WERI-Rb-1 (cell line): ENCODE measurements around the gene KRT8.
A peak's percentile ranks its signal among the peaks of the same experiment; 100 is the strongest.
"Not testable (repeated sequence)": the region's sequence is repeated elsewhere in the genome, so short reads cannot be mapped to it uniquely, and the experiment has no call there.

ENCODE experiments used
- DNase-seq: peaks from one replicate; pipeline ENCODE4 v3.0.0-alpha.2; 2020
- H3K27ac ChIP-seq: fragments of 250-450 bp; sonication (Bioruptor Pico); 2 replicates; pipeline ENCODE4 v1.5.1; 2020; ENCODE audit warnings: mild to moderate bottlenecking, moderate library complexity
- H3K27me3 ChIP-seq: fragments of 250-450 bp; sonication (Bioruptor Pico); 2 replicates; pipeline ENCODE4 v1.5.1; 2021; ENCODE audit warnings: mild to moderate bottlenecking, low read depth, moderate library complexity; ENCODE audit not compliant: insufficient read depth, severe bottlenecking
- H3K36me3 ChIP-seq: fragments of 250-450 bp; sonication (Bioruptor Pico); 2 replicates; pipeline ENCODE4 v1.5.1; 2020; ENCODE audit warnings: mild to moderate bottlenecking, moderate library complexity
- H3K4me3 ChIP-seq: 2 replicates; pipeline ENCODE4 v1.5.1; 2011; ENCODE audit warnings: low read depth, mild to moderate bottlenecking, control low read depth, low read length
- H3K9me3 ChIP-seq: fragments of 250-450 bp; sonication (Bioruptor Pico); 2 replicates; pipeline ENCODE4 v1.5.1; 2021; ENCODE audit warnings: mild to moderate bottlenecking, moderate library complexity; ENCODE audit not compliant: severe bottlenecking
- CTCF ChIP-seq: IDR thresholded peaks from 2 replicates; pipeline ENCODE4 v1.5.1; 2011; ENCODE audit warnings: low read depth, mild to moderate bottlenecking, control low read depth, inconsistent platforms, low read length

KRT8 gene

GRCh38 chr12:52892974-52893373 lies 11.9 kb downstream of the KRT8 start:
- no peak for DNase-seq
- Histone ChIP-seq H3K36me3 (no peaks in the 10 kb centered on the region), H3K9me3 (no peaks in the 10 kb centered on the region), H3K4me3 (no peak overlapping the region), H3K27ac (no peak overlapping the region), H3K27me3 (peaks cover 82% of the 10 kb centered on the region)
- no peak for TF ChIP-seq CTCF

GRCh38 chr12:52892207-52892852 lies 12.5 kb downstream of the KRT8 start:
- Histone ChIP-seq H3K27ac (no peak overlapping the region), H3K9me3 (no peaks in the 10 kb centered on the region), H3K4me3 (no peak overlapping the region), H3K36me3 (no peaks in the 10 kb centered on the region), H3K27me3 (peaks cover 81% of the 10 kb centered on the region)
- DNase-seq, result no peak
- no peak for TF ChIP-seq CTCF

- Histone ChIP-seq H3K4me3 (no peak overlapping the region), H3K9me3 (no peaks in the 10 kb centered on the region), H3K27ac (no peak overlapping the region), H3K27me3 (peaks cover 82% of the 10 kb centered on the region), H3K36me3 (no peaks in the 10 kb centered on the region)
- no peak for TF ChIP-seq CTCF
- no peak for DNase-seq
These were observed 13.8 kb downstream of the KRT8 start for GRCh38 chr12:52891044-52891443.

GRCh38 chr12:52890417-52890816 lies 14.5 kb downstream of the KRT8 start:
- no peak overlapping the region for H3K27ac ChIP-seq
- DNase-seq, result no peak
- no peaks in the 10 kb centered on the region for H3K9me3 ChIP-seq
- H3K4me3 ChIP-seq, result no peak overlapping the region
- peaks cover 82% of the 10 kb centered on the region for H3K27me3 ChIP-seq
- no peak for TF ChIP-seq CTCF
- no peaks in the 10 kb centered on the region for H3K36me3 ChIP-seq

GRCh38 chr12:52884526-52885293 lies 20.2 kb downstream of the KRT8 start:
- no peaks in the 10 kb centered on the region for H3K36me3 ChIP-seq
- H3K4me3 ChIP-seq, result no peak overlapping the region
- peak; percentile 71 for DNase-seq
- TF ChIP-seq CTCF, result peak; percentile 92
- H3K27me3 ChIP-seq, result peaks cover 77% of the 10 kb centered on the region
- H3K27ac ChIP-seq, result no peak overlapping the region
- no peaks in the 10 kb centered on the region for H3K9me3 ChIP-seq

- H3K9me3 ChIP-seq, H3K4me3 ChIP-seq, DNase-seq, H3K27ac ChIP-seq, H3K36me3 ChIP-seq: not testable (repeated sequence)
- H3K27me3 ChIP-seq, result peaks cover 59% of the 10 kb centered on the region
These were observed 24.4 kb downstream of the KRT8 start for GRCh38 chr12:52880499-52880898.
